Fibroblast of skin of left biceps (primary cell): ENCODE data around the gene CEP78.

Experiments used
- DNase-seq, 2 experiments: peaks; one replicate each; pipeline ENCODE4 v3.0.0-alpha.2; 2013; ENCODE audit warnings: low read depth in 2 of 2

CEP78 gene

GRCh38 chr9:78286125-78286524, 50.2 kb downstream of the CEP78 start:
- no peak for DNase-seq

GRCh38 chr9:78286946-78287388, 51.1 kb downstream of the CEP78 start:
- no peak for DNase-seq

GRCh38 chr9:78288214-78288892, 52.5 kb downstream of the CEP78 start:
- no peak for DNase-seq

GRCh38 chr9:78289474-78289873, 53.6 kb downstream of the CEP78 start:
- no peak for DNase-seq

GRCh38 chr9:78291240-78291925, 55.5 kb downstream of the CEP78 start:
- no peak for DNase-seq

GRCh38 chr9:78292026-78292425, 56.2 kb downstream of the CEP78 start:
- no peak for DNase-seq

- no peak for DNase-seq
These were observed 57.0 kb downstream of the CEP78 start for GRCh38 chr9:78292716-78293497.

GRCh38 chr9:78294290-78295176, 58.7 kb downstream of the CEP78 start:
- DNase-seq = no peak

GRCh38 chr9:78295177-78295575, 59.3 kb downstream of the CEP78 start:
- DNase-seq = no peak

- DNase-seq = no peak
These were observed 59.9 kb downstream of the CEP78 start for GRCh38 chr9:78295731-78296130.

- DNase-seq = peak; percentile 13 to 15
These were observed 60.5 kb downstream of the CEP78 start for GRCh38 chr9:78296201-78296892.

GRCh38 chr9:78296893-78297671, 61.2 kb downstream of the CEP78 start, which contains the start of gene PSAT1:
PSAT1 (plus strand) TSS chr9:78297125; CDS start chr9:78297211, 86 bp downstream.
- peak; percentile 96 to 97 for DNase-seq

- DNase-seq = peak in 1 of 2 experiments; percentile 3
These were observed 61.7 kb downstream of the CEP78 start for GRCh38 chr9:78297672-78297961.

- DNase-seq = no peak
These were observed 62.3 kb downstream of the CEP78 start for GRCh38 chr9:78298046-78298765.

GRCh38 chr9:78300209-78300608, 64.3 kb downstream of the CEP78 start:
- no peak for DNase-seq

GRCh38 chr9:78301466-78301865, 65.6 kb downstream of the CEP78 start:
- DNase-seq = no peak

GRCh38 chr9:78303377-78304062, 67.6 kb downstream of the CEP78 start:
- no peak for DNase-seq

- DNase-seq = no peak
These were observed 68.5 kb downstream of the CEP78 start for GRCh38 chr9:78304357-78304756.
